ENCODE data around the gene ETV7.

ETV7 gene

DNA sequence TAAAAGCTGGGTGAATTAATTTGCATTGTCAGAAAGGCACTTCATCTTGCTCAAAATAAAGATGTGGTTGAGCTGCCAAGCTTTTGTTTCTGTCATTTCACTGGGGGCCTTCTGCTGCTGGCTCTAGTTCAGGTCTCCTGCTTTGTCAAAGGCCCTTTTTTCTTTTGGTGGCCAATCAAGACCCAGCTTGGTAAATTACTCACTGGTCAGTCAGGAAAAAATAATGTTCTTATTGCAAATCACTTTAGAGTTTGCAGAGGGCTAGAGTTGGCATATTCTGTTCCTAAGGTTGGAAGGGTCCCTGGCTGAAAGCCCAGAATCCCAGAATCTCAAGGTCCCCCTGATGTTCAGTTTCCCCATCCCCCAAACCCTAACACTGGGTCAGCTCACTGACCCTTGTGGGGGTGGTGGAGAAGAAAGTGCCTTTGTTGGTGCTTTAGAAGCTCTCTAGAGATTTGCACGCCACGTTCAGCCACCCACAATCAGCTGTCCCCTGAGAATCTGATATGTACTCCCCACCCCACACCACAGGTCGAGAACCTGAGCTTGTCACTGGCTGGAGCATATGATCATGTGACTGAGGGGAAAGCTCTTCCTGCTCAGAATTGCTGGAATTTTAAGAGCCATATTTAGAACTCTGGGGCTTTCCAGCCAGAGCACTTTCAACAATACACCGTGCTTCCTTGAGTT is 29.1 kb downstream of the ETV7 start:
- H3K27ac ChIP-seq (ENCODE audit: low read depth, low read length): no peak overlapping the region
- H3K4me1 ChIP-seq (ENCODE audit: control insufficient read depth, insufficient read depth, low read length): no peaks in the 10 kb centered on the region
- no peak overlapping the region for H3K4me3 ChIP-seq (ENCODE audit: low read length)
- H3K27me3 ChIP-seq (ENCODE audit: control insufficient read depth, insufficient read depth, low read length): no peaks in the 10 kb centered on the region
- H3K9ac ChIP-seq (ENCODE audit: low read length): no peak overlapping the region
- no peaks in the 10 kb centered on the region for H3K36me3 ChIP-seq (ENCODE audit: control insufficient read depth, insufficient read depth, low read length)

DNA sequence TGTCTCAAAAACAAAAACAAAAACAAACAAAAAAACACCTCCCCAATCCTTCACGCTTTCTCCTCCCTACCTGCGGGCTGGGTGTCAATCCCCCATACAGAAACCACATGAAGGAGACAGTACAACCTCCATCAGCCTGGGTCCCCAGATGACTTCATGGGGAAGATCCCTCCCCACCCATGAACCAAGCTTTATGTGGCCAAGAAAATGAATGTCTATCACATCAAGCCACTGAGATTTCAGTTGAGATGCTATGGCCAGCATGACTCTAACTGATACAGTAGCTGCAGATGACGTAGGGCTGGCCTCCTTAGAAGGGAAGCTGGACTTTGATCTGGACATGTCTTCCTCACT is 29.6 kb downstream of the ETV7 start:
- no peak overlapping the region for H3K9ac ChIP-seq (ENCODE audit: low read length)
- H3K4me3 ChIP-seq (ENCODE audit: low read length): no peak overlapping the region
- no peaks in the 10 kb centered on the region for H3K4me1 ChIP-seq (ENCODE audit: control insufficient read depth, insufficient read depth, low read length)
- H3K27me3 ChIP-seq (ENCODE audit: control insufficient read depth, insufficient read depth, low read length): no peaks in the 10 kb centered on the region
- no peaks in the 10 kb centered on the region for H3K36me3 ChIP-seq (ENCODE audit: control insufficient read depth, insufficient read depth, low read length)
- no peak overlapping the region for H3K27ac ChIP-seq (ENCODE audit: low read depth, low read length)

DNA sequence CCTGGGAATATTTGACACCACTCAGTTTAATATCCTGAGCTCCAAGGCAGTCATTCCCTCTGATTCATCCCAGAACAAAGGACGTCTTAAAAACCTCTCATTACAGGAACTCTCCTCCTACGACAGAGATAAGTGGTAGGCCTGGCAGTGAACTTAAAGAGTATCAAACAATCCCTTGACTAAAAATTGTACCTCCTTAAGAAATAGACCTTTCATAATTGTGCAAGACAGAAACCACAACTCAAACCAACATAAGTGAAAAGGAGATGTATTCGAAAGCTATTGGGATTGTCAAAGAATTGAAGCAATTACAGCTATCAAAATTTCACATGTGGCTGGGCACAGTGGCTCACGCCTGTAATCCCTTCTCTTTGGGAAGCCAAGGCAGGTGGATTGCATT is 31.6 kb downstream of the ETV7 start:
- H3K4me1 ChIP-seq (ENCODE audit: control insufficient read depth, insufficient read depth, low read length): no peaks in the 10 kb centered on the region
- H3K27me3 ChIP-seq (ENCODE audit: control insufficient read depth, insufficient read depth, low read length): no peaks in the 10 kb centered on the region
- no peak overlapping the region for H3K27ac ChIP-seq (ENCODE audit: low read depth, low read length)
- H3K4me3 ChIP-seq (ENCODE audit: low read length): no peak overlapping the region
- H3K36me3 ChIP-seq (ENCODE audit: control insufficient read depth, insufficient read depth, low read length): no peaks in the 10 kb centered on the region
- H3K9ac ChIP-seq (ENCODE audit: low read length): no peak overlapping the region

DNA sequence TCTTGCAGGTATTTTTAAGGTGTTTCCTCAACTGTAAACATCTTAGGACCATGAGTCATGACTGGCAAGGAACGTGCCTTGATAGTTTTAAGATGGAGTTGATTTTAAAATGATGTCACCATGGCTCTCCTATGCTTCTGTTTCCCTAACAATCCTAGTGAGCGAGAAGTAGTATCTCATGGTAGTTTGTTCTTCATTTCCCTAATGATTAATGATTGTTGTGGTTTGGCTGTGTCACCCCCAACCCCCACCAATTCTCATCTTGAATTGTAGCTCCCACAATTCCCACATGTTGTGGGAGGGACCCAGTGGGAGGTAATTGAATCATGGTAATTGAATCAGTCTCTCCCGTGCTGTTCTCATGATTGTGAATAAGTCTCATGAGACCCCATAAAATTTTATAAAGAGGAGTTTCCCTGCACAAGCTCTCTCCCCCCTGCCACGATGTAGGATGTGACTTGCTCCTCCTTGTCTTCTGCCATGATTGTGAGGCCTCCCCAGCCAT is 34.0 kb downstream of the ETV7 start:
- no peaks in the 10 kb centered on the region for H3K27me3 ChIP-seq (ENCODE audit: control insufficient read depth, insufficient read depth, low read length)
- no peak overlapping the region for H3K27ac ChIP-seq (ENCODE audit: low read depth, low read length)
- no peaks in the 10 kb centered on the region for H3K36me3 ChIP-seq (ENCODE audit: control insufficient read depth, insufficient read depth, low read length)
- no peaks in the 10 kb centered on the region for H3K4me1 ChIP-seq (ENCODE audit: control insufficient read depth, insufficient read depth, low read length)
- H3K9ac ChIP-seq (ENCODE audit: low read length): no peak overlapping the region
- no peak overlapping the region for H3K4me3 ChIP-seq (ENCODE audit: low read length)

DNA sequence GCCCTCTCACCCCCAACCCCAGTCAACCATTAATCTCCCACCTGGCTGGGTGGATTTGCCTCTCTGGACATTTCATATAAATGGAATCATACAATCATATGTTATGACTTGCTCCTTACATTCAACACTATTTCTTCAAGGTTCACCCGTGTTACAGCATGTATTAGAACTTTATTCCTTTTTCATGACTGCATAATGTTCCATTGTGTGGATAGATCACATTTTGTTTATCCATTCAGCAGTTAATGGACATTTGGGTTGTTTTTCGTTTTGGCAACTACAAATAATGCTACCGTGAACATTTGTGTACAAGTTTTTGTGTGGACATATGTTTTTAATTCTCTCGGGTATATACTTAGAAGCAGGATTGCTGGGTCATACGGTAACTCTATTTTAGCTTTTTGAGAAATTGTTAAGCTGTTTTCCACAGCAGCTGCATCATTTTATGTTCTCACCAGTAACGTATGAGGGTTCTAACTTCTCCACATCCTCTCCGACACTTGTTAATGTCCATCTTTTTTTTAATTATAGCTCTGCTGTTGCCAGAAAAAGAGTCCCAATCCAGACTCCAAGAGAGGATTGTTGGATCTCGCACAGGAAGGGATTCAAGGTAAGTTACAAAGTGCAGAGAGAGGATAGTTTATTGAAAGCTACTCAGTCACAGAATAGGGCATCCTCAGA is 34.9 kb downstream of the ETV7 start:
- no peaks in the 10 kb centered on the region for H3K27me3 ChIP-seq (ENCODE audit: control insufficient read depth, insufficient read depth, low read length)
- no peaks in the 10 kb centered on the region for H3K36me3 ChIP-seq (ENCODE audit: control insufficient read depth, insufficient read depth, low read length)
- no peak overlapping the region for H3K27ac ChIP-seq (ENCODE audit: low read depth, low read length)
- no peaks in the 10 kb centered on the region for H3K4me1 ChIP-seq (ENCODE audit: control insufficient read depth, insufficient read depth, low read length)
- H3K9ac ChIP-seq (ENCODE audit: low read length): no peak overlapping the region
- no peak overlapping the region for H3K4me3 ChIP-seq (ENCODE audit: low read length)

DNA sequence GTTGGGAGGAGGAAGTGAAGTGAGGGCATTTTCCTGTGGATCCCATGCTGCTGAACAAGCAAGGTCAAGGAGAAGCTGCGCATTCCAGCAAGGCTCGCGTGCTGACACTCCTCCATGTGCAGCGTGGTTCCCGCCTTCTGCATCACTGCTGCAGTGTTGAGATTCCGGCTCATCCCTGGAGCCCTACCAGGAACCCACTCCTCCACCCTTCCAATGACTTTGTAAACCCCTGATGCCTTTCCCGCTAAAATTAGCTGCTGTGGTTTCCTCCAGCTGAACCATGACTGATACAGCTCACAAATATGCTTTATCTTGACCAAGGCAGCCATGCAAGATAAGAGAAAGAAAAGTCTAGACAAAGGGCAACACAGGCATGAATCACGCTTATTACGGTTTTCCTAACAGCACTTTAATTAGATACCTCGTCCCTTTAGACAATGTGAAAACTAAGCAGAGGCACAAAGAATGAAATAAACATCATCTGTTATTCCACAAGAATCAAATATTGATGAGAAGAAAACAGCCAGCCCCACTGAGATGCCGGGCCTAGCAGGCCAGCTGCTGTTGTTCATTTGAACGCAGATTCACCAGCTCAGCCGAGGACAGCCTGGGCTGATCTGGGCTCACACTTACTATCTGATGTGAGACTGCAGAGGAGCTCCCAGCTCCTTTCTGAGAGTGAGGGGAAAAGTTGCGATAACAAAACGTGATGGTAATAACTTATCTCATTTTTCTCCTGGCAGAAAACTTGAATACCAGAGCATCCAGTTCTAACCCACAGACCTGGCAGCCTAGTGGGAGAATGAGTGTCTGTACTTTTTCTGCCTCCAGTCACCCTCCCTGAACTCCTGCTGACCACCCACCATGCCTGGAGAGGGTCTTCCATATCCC is 36.5 kb downstream of the ETV7 start:
- Histone ChIP-seq H3K9ac (ENCODE audit: low read length) (no peak overlapping the region), H3K4me1 (ENCODE audit: control insufficient read depth, insufficient read depth, low read length) (no peaks in the 10 kb centered on the region), H3K27me3 (ENCODE audit: control insufficient read depth, insufficient read depth, low read length) (no peaks in the 10 kb centered on the region), H3K36me3 (ENCODE audit: control insufficient read depth, insufficient read depth, low read length) (no peaks in the 10 kb centered on the region), H3K4me3 (ENCODE audit: low read length) (no peak overlapping the region), H3K27ac (ENCODE audit: low read depth, low read length) (no peak overlapping the region)

DNA sequence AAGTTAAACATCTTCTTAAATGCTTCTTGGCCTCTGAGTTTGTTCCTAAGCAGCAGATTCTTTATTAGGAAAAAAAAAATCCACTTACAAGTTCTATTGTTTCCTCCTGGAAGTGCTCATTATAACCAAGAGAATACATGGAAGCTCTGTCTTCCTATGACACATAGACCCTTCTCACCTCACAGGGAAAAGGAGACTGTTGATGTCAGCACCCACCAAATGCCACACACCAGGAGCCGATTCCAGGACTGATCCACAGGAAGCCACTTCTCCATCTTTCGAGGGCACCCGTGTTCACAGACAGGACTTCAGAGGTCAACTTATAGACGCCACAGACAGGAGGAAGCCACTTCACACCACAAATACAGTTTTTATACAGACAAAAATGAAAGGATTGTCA is 37.4 kb downstream of the ETV7 start:
- Histone ChIP-seq H3K27me3 (ENCODE audit: control insufficient read depth, insufficient read depth, low read length) (no peaks in the 10 kb centered on the region), H3K4me3 (ENCODE audit: low read length) (no peak overlapping the region), H3K4me1 (ENCODE audit: control insufficient read depth, insufficient read depth, low read length) (no peaks in the 10 kb centered on the region), H3K9ac (ENCODE audit: low read length) (no peak overlapping the region), H3K27ac (ENCODE audit: low read depth, low read length) (no peak overlapping the region), H3K36me3 (ENCODE audit: control insufficient read depth, insufficient read depth, low read length) (no peaks in the 10 kb centered on the region)

DNA sequence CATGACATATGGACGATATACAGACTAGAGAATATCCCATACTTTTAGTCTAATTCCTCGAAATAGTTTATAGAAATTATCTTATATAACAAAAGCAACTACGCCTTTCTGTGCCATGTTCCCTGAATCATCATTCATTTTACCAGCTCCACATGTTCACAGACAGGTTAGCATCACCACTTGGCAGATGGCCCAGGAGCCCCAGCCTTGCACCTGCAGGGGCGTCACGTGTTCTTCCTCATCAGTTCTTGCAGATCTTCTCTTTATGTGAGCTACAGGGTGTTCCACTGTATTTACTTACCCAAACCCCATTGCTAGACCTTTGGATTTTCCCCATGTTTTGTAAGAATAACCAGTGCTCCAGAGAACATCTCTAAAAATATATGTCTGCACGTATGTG is 38.2 kb downstream of the ETV7 start:
- H3K27me3 ChIP-seq (ENCODE audit: control insufficient read depth, insufficient read depth, low read length): no peaks in the 10 kb centered on the region
- no peak overlapping the region for H3K27ac ChIP-seq (ENCODE audit: low read depth, low read length)
- H3K4me1 ChIP-seq (ENCODE audit: control insufficient read depth, insufficient read depth, low read length): no peaks in the 10 kb centered on the region
- no peak overlapping the region for H3K4me3 ChIP-seq (ENCODE audit: low read length)
- no peaks in the 10 kb centered on the region for H3K36me3 ChIP-seq (ENCODE audit: control insufficient read depth, insufficient read depth, low read length)
- no peak overlapping the region for H3K9ac ChIP-seq (ENCODE audit: low read length)

DNA sequence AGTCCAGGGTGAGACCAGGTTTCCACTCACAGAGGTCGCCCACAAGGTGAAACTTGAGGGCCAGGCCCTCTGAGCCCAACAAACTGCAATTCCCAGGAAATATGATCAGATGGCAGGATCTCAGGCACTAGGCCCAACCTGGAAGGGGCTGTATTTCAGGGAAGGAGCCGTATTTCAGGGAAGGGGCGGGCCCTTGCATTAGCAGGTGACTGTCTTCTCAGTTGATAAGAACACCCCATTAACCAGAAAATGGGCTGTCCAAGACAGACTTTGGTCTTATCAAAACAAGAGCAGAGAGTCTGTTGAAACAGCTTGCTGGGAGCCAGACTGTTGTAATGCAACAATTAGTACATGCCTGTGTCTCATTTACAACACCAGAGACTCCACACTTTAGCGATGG is 39.8 kb downstream of the ETV7 start:
- Histone ChIP-seq H3K4me1 (ENCODE audit: control insufficient read depth, insufficient read depth, low read length) (no peaks in the 10 kb centered on the region), H3K27ac (ENCODE audit: low read depth, low read length) (no peak overlapping the region), H3K4me3 (ENCODE audit: low read length) (no peak overlapping the region), H3K9ac (ENCODE audit: low read length) (no peak overlapping the region), H3K36me3 (ENCODE audit: control insufficient read depth, insufficient read depth, low read length) (no peaks in the 10 kb centered on the region), H3K27me3 (ENCODE audit: control insufficient read depth, insufficient read depth, low read length) (no peaks in the 10 kb centered on the region)

DNA sequence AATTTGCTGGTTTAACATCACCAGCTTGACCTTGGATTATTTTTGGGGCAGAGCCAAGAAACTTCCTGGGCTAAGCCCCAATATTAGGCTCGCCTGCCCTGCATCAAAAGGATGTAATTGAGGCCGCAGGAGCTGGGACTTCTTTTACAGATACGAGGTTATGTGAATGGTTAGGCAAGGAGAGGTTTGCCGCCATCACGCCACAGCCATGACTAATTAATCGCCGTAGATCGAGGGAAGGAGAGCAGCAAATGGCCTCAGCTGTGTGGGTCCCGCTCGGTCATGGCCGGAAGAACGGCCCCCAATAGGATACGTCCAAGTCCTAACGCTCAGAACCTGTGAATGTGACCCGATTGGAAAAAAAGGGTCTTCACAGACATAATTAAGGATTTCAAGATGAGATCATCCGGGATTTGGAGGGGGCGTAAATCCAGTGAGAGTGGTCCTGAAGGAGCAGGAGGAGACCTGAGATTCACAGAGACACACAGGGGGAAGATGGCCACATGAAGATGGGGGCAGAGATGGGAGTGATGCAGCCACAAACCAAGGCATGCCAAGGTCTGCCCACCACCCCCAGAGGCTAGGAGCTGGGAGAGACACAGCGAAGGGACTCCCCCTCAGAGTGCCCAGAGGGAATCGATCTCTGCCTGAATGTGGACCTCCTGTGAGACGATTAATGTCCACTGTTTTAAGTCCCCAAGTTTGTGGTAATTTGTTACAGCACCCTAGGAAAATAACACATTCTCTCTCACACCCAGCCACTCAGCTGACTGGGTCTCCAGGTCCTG is 40.8 kb downstream of the ETV7 start:
- Histone ChIP-seq H3K4me3 (ENCODE audit: low read length) (no peak overlapping the region), H3K9ac (ENCODE audit: low read length) (no peak overlapping the region), H3K27ac (ENCODE audit: low read depth, low read length) (no peak overlapping the region), H3K27me3 (ENCODE audit: control insufficient read depth, insufficient read depth, low read length) (no peaks in the 10 kb centered on the region), H3K36me3 (ENCODE audit: control insufficient read depth, insufficient read depth, low read length) (no peaks in the 10 kb centered on the region), H3K4me1 (ENCODE audit: control insufficient read depth, insufficient read depth, low read length) (no peaks in the 10 kb centered on the region)

DNA sequence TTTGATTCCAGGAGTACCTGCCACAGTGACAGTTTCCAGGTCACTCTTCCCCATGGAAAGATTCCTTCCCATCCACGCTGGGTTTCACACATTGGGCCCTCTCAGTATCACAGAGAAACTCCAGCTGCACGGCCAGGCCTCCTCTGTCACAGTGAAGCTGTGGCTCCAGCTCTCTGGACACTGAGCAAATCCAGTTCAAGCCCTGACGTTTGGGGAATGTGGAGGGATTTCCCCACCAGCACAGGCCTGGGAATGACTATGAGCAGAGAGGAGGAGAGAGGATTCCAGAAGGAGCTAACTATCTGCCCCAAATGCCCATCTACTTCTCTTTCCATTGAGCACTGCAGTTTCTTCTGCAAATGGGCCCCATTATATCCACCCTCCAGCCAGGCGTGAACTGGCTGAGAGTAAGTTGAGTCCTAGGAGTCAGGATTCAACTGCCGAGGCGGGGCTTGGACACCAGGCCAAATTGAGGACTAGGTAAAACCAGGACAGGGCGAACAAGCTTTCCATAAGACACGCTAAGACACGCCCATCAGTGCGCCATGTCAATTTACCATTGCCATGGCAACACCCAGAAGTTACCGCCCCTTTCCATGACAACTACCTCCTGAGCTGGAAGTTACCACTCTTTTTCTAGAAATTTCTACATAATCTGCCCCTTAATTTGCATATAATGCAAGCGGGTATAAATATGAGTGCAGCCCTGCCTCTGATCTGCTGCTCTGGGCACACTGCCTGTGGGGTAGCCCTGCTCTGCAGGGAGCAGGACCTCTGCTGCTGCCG is 41.6 kb downstream of the ETV7 start:
- Histone ChIP-seq H3K4me1 (ENCODE audit: control insufficient read depth, insufficient read depth, low read length) (no peaks in the 10 kb centered on the region), H3K27me3 (ENCODE audit: control insufficient read depth, insufficient read depth, low read length) (no peaks in the 10 kb centered on the region), H3K4me3 (ENCODE audit: low read length) (no peak overlapping the region), H3K36me3 (ENCODE audit: control insufficient read depth, insufficient read depth, low read length) (no peaks in the 10 kb centered on the region), H3K27ac (ENCODE audit: low read depth, low read length) (no peak overlapping the region), H3K9ac (ENCODE audit: low read length) (no peak overlapping the region)
